WTC11 (cell line): ENCODE results near the gene R3HDM4.

ENCODE experiments used
- FOXJ3 ChIP-seq: sonication (generic); formaldehyde crosslinking; IDR thresholded peaks from 2 replicates; pipeline ENCODE4 v1.9.0; 2021; ENCODE audit warnings: missing genetic modification reagents, mild to moderate bottlenecking, borderline replicate concordance
- TF ChIP-seq, protein P1 (sequence below): fragments of 200-600 bp; IDR thresholded peaks from 2 replicates; pipeline ENCODE4 v1.8.0; 2022; ENCODE audit warnings: antibody characterized with exemption

DNA sequence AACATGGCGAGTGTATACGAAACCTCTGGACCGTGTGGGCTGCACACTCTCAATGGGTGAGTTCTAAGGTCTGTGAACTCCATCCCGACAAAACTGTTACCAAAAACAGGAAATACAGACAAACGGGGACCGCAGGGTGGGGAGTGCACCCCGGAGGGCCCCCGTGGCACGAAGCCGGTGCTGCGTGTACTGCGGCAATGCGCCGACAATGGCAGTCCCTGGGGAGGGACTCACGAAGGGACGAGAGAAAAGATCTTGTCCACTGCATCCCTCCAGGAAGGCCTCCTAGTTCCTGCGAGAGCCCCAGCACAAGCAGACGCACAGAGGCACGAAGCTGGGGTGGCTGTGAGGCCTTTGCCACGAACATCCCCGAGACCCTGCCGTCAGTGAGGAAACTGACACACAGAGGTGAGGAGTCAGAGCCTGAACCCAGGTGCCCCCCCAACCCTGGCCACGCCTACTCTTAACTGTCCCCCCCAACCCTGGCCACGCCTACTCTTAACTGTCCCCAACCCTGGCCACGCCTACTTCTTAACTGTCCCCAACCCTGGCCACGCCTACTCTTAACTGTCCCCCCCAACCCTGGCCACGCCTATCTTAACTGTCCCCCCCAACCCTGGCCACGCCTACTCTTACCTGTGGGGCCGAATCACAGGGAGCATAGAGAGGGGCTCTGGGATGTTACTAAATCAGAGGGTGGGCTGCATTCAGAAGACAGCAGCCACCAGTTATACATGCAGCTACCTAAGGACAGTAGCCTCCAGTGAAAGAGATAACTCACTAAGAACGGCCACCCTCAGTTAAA is 24.2 kb downstream of the R3HDM4 start:
- TF ChIP-seq, protein P1, sequence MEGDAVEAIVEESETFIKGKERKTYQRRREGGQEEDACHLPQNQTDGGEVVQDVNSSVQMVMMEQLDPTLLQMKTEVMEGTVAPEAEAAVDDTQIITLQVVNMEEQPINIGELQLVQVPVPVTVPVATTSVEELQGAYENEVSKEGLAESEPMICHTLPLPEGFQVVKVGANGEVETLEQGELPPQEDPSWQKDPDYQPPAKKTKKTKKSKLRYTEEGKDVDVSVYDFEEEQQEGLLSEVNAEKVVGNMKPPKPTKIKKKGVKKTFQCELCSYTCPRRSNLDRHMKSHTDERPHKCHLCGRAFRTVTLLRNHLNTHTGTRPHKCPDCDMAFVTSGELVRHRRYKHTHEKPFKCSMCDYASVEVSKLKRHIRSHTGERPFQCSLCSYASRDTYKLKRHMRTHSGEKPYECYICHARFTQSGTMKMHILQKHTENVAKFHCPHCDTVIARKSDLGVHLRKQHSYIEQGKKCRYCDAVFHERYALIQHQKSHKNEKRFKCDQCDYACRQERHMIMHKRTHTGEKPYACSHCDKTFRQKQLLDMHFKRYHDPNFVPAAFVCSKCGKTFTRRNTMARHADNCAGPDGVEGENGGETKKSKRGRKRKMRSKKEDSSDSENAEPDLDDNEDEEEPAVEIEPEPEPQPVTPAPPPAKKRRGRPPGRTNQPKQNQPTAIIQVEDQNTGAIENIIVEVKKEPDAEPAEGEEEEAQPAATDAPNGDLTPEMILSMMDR, result no peak
- no peak for TF ChIP-seq FOXJ3 (CRISPR knock-in tag)
